IPS-15b (cell line): ENCODE data around the gene KIF21B.

ENCODE experiments used
- H3K27me3 ChIP-seq: one replicate; pipeline ENCODE4 v1.6.1; 2013; ENCODE audit warnings: low read length; ENCODE audit not compliant: control insufficient read depth, insufficient read depth
- H3K36me3 ChIP-seq: one replicate; pipeline ENCODE4 v1.6.1; 2013; ENCODE audit warnings: low read length; ENCODE audit not compliant: control insufficient read depth, insufficient read depth
- H3K4me1 ChIP-seq: one replicate; pipeline ENCODE4 v1.6.1; 2013; ENCODE audit warnings: mild to moderate bottlenecking, low read length; ENCODE audit not compliant: control insufficient read depth, insufficient read depth
- H3K4me3 ChIP-seq: one replicate; pipeline ENCODE4 v1.5.1; 2013; ENCODE audit warnings: low read depth, low read length
- H3K9ac ChIP-seq: one replicate; pipeline ENCODE4 v1.6.1; 2013; ENCODE audit warnings: low read depth, mild to moderate bottlenecking, low read length
- H3K9me3 ChIP-seq: one replicate; pipeline ENCODE4 v1.6.1; 2013; ENCODE audit warnings: mild to moderate bottlenecking, low read length; ENCODE audit not compliant: control insufficient read depth, insufficient read depth

Gene KIF21B

DNA sequence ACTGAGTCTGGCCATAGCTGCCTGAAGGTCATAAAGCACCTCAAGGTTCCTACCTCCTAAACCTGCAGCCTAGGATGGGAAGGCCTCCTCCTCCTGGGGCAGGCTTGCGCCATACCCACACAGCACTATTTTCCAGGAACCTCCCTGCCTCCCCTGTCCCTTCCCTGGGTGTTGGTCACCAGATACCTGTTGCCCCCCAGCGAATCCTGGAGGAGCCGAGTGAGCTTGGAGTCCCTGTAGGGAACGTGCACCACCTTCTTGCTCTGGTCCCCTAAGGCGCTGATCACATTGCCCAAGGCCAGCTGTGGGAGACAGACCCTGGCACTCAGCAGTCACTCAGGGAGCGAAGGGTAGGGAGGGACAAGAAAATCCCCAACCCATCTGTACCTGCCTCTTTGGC lies 19.4 kb downstream of the KIF21B start:
- Histone ChIP-seq H3K9me3 (no peaks in the 10 kb centered on the region), H3K4me1 (no peaks in the 10 kb centered on the region), H3K36me3 (peaks cover 26% of the 10 kb centered on the region), H3K9ac (no peak overlapping the region), H3K4me3 (no peak overlapping the region), H3K27me3 (no peaks in the 10 kb centered on the region)

DNA sequence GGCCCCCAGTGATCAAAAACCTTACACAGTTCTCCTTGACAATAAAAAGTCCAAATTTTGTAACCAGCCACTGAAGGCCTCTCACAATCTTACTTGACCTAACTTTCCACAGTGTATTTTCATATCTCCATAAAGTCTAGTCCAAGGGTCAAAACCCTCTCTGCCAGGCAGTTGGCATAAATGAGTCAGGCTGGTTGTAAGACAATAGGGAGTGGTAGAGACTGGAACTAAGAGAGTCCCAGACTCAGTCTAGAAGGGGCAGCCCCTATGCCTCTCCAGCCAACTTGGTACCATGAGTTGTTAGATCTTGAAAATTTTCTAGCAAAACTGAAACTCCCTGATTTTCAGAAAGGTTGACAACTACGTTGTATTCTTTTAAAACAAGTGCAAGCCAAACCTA lies 21.0 kb downstream of the KIF21B start:
- Histone ChIP-seq H3K9ac (no peak overlapping the region), H3K36me3 (peaks cover 39% of the 10 kb centered on the region), H3K27me3 (no peaks in the 10 kb centered on the region), H3K4me1 (no peaks in the 10 kb centered on the region), H3K9me3 (no peaks in the 10 kb centered on the region), H3K4me3 (no peak overlapping the region)

GRCh38 chr1:201001962-201002361 lies 21.6 kb downstream of the KIF21B start:
- Histone ChIP-seq H3K4me1 (no peaks in the 10 kb centered on the region), H3K9ac (no peak overlapping the region), H3K27me3 (no peaks in the 10 kb centered on the region), H3K9me3 (no peaks in the 10 kb centered on the region), H3K36me3 (peaks cover 41% of the 10 kb centered on the region), H3K4me3 (no peak overlapping the region)

DNA sequence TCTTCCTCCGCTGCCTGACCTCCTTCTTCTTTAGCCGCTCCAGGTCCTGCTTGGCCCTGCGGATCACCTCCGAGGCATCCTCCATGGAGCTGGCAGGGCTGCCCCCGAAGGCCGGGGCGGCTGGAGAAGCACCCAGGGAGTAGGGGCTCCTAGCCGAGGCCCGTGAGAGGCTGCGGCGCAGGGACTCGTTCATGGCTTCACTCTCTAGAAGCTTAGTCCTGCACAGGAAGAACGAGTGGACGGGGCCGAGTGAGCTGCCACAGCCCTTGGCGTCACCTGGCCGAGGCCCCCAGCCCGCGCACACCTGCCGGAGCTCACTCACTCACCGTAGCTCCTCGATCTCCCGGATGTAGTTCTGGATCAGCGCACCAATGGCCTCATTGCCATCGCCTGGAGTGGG lies 23.1 kb downstream of the KIF21B start:
- no peaks in the 10 kb centered on the region for H3K4me1 ChIP-seq
- H3K36me3 ChIP-seq = peaks cover 43% of the 10 kb centered on the region
- H3K27me3 ChIP-seq = no peaks in the 10 kb centered on the region
- H3K9ac ChIP-seq = no peak overlapping the region
- no peak overlapping the region for H3K4me3 ChIP-seq
- H3K9me3 ChIP-seq = no peaks in the 10 kb centered on the region

GRCh38 chr1:200999667-201000066 lies 23.8 kb downstream of the KIF21B start:
- H3K27me3 ChIP-seq = no peaks in the 10 kb centered on the region

GRCh38 chr1:200998323-200998722 lies 25.2 kb downstream of the KIF21B start:
- Histone ChIP-seq H3K27me3 (no peaks in the 10 kb centered on the region), H3K4me3 (no peak overlapping the region), H3K36me3 (peaks cover 39% of the 10 kb centered on the region), H3K4me1 (no peaks in the 10 kb centered on the region), H3K9me3 (no peaks in the 10 kb centered on the region), H3K9ac (no peak overlapping the region)

More at GRCh38 chr1:200999667-201000066, 23.8 kb downstream of the KIF21B start:
- Histone ChIP-seq H3K9me3 (no peaks in the 10 kb centered on the region), H3K9ac (no peak overlapping the region), H3K4me3 (no peak overlapping the region), H3K36me3 (peaks cover 48% of the 10 kb centered on the region), H3K4me1 (no peaks in the 10 kb centered on the region)

- Histone ChIP-seq H3K36me3 (peaks cover 62% of the 10 kb centered on the region), H3K9ac (no peak overlapping the region), H3K4me3 (no peak overlapping the region), H3K27me3 (no peaks in the 10 kb centered on the region), H3K9me3 (no peaks in the 10 kb centered on the region), H3K4me1 (no peaks in the 10 kb centered on the region)
These were observed 31.0 kb downstream of the KIF21B start for GRCh38 chr1:200992382-200993048.

- no peaks in the 10 kb centered on the region for H3K27me3 ChIP-seq
- H3K9ac ChIP-seq = no peak overlapping the region
- H3K4me1 ChIP-seq = no peaks in the 10 kb centered on the region
- no peaks in the 10 kb centered on the region for H3K9me3 ChIP-seq
- H3K36me3 ChIP-seq = peaks cover 63% of the 10 kb centered on the region
- H3K4me3 ChIP-seq = no peak overlapping the region
These were observed 32.4 kb downstream of the KIF21B start for GRCh38 chr1:200991097-200991614.

GRCh38 chr1:200990114-200990513 lies 33.4 kb downstream of the KIF21B start:
- H3K36me3 ChIP-seq = peaks cover 57% of the 10 kb centered on the region
- H3K27me3 ChIP-seq = no peaks in the 10 kb centered on the region
- no peaks in the 10 kb centered on the region for H3K9me3 ChIP-seq
- H3K4me3 ChIP-seq = no peak overlapping the region
- no peaks in the 10 kb centered on the region for H3K4me1 ChIP-seq
- H3K9ac ChIP-seq = no peak overlapping the region

DNA sequence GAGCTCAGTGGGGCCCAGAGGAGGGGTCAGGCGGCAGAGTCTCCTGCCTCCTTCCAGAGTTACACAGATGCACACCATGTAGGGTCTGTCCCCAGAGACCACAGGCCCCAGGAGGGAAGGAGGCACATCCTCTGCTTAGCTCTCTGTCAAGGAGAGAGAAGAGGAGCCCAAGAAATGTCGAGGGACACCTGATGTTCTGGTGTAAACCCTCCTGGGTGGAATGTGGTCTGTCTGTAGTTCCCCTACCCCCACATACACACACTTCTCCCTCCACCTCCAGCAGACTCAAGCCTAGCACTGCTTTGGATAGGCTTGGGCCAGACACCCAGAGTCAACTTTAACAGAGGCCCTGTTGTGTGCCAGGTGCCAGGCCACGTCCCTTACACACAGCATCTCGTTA lies 34.2 kb downstream of the KIF21B start:
- no peak overlapping the region for H3K9ac ChIP-seq
- no peaks in the 10 kb centered on the region for H3K9me3 ChIP-seq
- no peak overlapping the region for H3K4me3 ChIP-seq
- H3K36me3 ChIP-seq = peaks cover 57% of the 10 kb centered on the region
- no peaks in the 10 kb centered on the region for H3K27me3 ChIP-seq
- no peaks in the 10 kb centered on the region for H3K4me1 ChIP-seq

DNA sequence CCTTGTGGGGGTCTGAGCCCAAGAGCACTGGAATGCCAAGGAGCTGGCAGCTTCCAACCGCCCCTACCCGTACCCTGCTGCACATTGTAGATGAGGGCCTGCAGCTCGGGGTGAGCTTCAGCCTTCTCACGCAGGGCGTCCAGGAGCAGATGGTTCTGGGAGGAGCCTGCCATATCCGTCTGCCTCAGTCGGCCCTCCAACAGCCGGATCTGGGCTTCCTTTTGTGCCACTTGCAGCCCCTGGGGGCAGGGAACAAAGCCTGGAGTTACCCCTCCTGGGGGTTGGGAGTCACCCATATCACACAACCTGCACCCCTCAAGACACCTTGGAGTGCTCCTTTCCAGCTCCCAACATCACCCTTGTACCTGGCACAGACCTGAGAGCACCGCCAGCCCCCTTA lies 34.8 kb downstream of the KIF21B start:
- Histone ChIP-seq H3K4me3 (no peak overlapping the region), H3K9me3 (no peaks in the 10 kb centered on the region), H3K4me1 (no peaks in the 10 kb centered on the region), H3K36me3 (peaks cover 60% of the 10 kb centered on the region), H3K9ac (no peak overlapping the region), H3K27me3 (no peaks in the 10 kb centered on the region)

DNA sequence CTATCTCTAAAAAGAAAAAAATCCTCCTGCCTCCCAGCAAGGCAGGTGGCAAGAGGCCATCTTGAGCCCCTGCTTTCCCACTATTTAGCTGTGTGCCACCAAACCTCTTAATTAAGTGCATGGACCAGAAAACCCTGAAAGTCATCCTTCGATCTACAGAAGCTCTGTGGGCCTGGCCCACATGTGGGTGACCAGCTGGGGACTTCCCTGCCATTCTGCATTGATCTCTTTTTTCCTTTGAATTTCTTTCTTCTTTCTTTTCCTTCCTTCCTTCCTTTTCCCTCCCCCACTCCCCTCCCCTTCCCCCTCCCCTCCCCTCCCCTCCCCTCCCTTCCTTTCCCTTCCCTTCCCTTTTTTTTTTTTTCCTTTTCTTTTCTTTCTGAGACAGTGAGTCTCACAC lies 38.0 kb downstream of the KIF21B start:
- H3K27me3 ChIP-seq = no peaks in the 10 kb centered on the region
- peaks cover 65% of the 10 kb centered on the region for H3K36me3 ChIP-seq
- H3K4me3 ChIP-seq = no peak overlapping the region

More for the DNA sequence above, 38.0 kb downstream of the KIF21B start:
- Histone ChIP-seq H3K9ac (no peak overlapping the region), H3K9me3 (no peaks in the 10 kb centered on the region), H3K4me1 (no peaks in the 10 kb centered on the region)
